Ovary (tissue), 3 donors: ENCODE data around the gene OBSCN.

Experiments used
- CTCF ChIP-seq, 3 donors: fragments of 450-650 bp in 2 of 3; fragments of 200-600 bp in 1 of 3; IDR thresholded peaks; one replicate each; pipeline versions ENCODE4 v1.5.1 to v1.8.0; 2016 to 2022; ENCODE audit warnings: antibody characterized with exemption in 3 of 3, mild to moderate bottlenecking in 1 of 3
- EP300 ChIP-seq: sonication (generic); formaldehyde crosslinking; IDR thresholded peaks from one replicate; pipeline ENCODE4 v1.6.1; 2017; ENCODE audit warnings: antibody characterized with exemption
- donor health status: DM: no; HTN: no; CAD: no.

- no peak for TF ChIP-seq CTCF (IDR thresholded peaks at IDR 0.05)
- TF ChIP-seq EP300, result no peak
Measured at GRCh38 chr1:228341814-228342626, 134.2 kb downstream of the OBSCN start.
